GM12872 (cell line): Measurements from ENCODE around the gene ATL2.

Experiments used
- TF ChIP-seq, protein P1 (sequence below): IDR thresholded peaks from 3 replicates; pipeline ENCODE4 v1.5.1; 2011; ENCODE audit warnings: low read depth, mild to moderate bottlenecking, low read length, moderate library complexity; ENCODE audit not compliant: insufficient read depth

ATL2 gene

DNA sequence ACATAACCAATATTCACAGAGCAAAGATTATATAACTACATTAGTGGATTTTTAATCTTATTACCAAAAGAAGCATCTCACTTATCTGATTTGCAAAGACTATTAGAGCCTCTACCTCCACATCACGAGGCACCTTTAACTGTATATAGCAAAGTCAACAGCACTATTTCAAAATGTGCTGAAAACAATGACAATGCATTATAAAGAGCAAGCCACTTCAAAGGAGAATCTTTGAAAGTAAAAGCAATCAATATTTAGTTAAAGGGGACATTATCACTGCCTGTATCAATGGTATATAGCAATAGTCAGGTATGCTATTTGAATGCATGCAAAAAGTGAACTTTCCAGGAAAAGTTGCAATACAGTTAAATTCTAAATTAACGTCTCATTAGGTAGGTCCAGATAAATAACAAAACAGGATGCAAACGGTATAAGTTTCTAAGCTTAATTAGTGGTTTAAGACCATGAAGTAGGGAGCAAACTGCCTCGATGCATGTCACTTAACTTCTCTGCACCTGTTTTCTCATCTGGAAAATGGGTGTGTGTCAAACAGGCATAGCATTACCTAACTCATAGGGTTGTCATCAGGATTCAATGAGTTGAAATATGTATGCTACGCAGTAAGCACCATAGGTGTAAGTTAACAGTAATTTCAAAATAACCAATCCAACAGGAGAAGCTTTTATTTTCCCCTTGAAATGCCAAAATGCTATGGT, 31.6 kb downstream of the ATL2 start:
- TF ChIP-seq, protein P1, sequence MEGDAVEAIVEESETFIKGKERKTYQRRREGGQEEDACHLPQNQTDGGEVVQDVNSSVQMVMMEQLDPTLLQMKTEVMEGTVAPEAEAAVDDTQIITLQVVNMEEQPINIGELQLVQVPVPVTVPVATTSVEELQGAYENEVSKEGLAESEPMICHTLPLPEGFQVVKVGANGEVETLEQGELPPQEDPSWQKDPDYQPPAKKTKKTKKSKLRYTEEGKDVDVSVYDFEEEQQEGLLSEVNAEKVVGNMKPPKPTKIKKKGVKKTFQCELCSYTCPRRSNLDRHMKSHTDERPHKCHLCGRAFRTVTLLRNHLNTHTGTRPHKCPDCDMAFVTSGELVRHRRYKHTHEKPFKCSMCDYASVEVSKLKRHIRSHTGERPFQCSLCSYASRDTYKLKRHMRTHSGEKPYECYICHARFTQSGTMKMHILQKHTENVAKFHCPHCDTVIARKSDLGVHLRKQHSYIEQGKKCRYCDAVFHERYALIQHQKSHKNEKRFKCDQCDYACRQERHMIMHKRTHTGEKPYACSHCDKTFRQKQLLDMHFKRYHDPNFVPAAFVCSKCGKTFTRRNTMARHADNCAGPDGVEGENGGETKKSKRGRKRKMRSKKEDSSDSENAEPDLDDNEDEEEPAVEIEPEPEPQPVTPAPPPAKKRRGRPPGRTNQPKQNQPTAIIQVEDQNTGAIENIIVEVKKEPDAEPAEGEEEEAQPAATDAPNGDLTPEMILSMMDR, result no peak

- TF ChIP-seq, protein P1, result no peak
Measured at GRCh38 chr2:38344813-38345212, 32.3 kb downstream of the ATL2 start.

DNA sequence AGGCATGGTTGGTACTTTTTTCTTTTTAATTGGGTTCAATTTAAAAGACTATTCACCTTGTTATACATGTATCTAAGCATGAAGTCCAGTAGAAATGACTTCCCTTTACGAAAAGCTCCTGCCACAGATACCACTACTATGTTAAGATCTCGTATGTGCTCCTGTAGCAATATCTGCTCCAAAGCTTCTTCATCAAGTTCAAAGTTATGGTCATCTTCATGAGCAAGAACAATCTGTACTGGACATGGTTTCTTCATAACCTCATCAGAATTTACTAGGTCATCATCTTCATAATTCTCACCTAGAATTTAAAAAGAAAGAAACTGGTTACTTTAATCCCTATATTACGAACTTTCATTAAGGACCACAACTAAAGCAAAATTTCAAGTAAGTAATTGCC, 33.9 kb downstream of the ATL2 start:
- TF ChIP-seq, protein P1, result no peak

DNA sequence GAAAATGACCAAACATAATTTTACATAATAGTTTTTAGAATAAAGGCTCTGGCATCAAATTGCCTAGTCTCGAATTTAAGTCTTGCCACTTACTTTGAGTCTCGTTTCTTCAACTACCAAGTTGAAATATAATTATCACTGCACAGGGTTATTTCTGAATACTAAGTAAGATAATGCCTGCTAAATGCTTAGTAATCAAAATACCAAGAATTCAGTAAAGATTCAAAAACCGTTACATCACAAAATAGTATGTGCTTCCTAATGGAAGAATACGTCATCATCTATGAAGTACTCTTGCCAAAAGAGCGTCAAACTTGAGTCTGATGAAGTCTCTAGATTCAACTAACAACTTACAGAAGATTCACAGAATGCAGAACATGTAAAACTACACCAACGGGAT, 40.5 kb downstream of the ATL2 start:
- TF ChIP-seq, protein P1, result no peak

- TF ChIP-seq, protein P1, result no peak
Measured at GRCh38 chr2:38330754-38331153, 46.3 kb downstream of the ATL2 start.

GRCh38 chr2:38327580-38327979, 49.5 kb downstream of the ATL2 start:
- TF ChIP-seq, protein P1, result no peak

DNA sequence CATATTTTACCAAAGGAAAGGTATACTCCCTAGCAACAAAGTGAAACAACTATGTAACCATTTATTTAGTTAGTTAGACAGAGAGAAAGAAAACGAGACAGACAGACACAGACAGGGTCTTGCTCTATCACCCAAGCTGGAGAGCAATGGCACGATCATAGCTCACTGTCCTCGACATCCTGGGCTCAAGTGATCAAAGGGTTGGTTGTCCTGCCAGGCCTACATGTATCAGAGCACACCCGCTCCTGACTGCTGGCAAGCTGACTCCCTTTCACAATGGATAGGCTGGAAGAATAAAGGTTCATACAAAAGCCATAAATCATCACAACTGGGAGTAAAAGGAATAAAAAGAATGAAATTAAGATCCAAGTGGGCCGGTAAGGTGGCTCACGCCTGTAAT, 53.5 kb downstream of the ATL2 start:
- TF ChIP-seq, protein P1, result no peak
